Kidney glomerular epithelial cell (primary cell): ENCODE measurements around the gene FHIT.
A peak's percentile ranks its signal among the peaks of the same experiment; 100 is the strongest.

Experiments
- DNase-seq: peaks from one replicate; lab custom pipeline; 2025; lab: John Stamatoyannopoulos, UW

The FHIT gene

GRCh38 chr3:59796456-59796855 is 1454.8 kb downstream of the FHIT start:
- no peak for DNase-seq

GRCh38 chr3:59795756-59796155 is 1455.5 kb downstream of the FHIT start:
- no peak for DNase-seq

- no peak for DNase-seq
These were observed 1457.3 kb downstream of the FHIT start for GRCh38 chr3:59793976-59794375.

- no peak for DNase-seq
These were observed 1459.4 kb downstream of the FHIT start for GRCh38 chr3:59791774-59792308.

- no peak for DNase-seq
These were observed 1461.0 kb downstream of the FHIT start for GRCh38 chr3:59790241-59790640.

- DNase-seq, result no peak
These were observed 1462.5 kb downstream of the FHIT start for GRCh38 chr3:59788801-59789200.

- no peak for DNase-seq
These were observed 1463.1 kb downstream of the FHIT start for GRCh38 chr3:59788133-59788532.

GRCh38 chr3:59786374-59786773 is 1464.9 kb downstream of the FHIT start:
- no peak for DNase-seq

- no peak for DNase-seq
These were observed 1467.1 kb downstream of the FHIT start for GRCh38 chr3:59784164-59784563.

GRCh38 chr3:59783468-59783988 is 1467.7 kb downstream of the FHIT start:
- DNase-seq, result no peak

GRCh38 chr3:59782664-59783063 is 1468.6 kb downstream of the FHIT start:
- no peak for DNase-seq

GRCh38 chr3:59780209-59780608 is 1471.0 kb downstream of the FHIT start:
- DNase-seq, result no peak

GRCh38 chr3:59779260-59779659 is 1472.0 kb downstream of the FHIT start:
- DNase-seq, result no peak

- DNase-seq, result no peak
These were observed 1473.6 kb downstream of the FHIT start for GRCh38 chr3:59777667-59778077.

- DNase-seq, result no peak
These were observed 1474.2 kb downstream of the FHIT start for GRCh38 chr3:59777066-59777465.

- no peak for DNase-seq
These were observed 1475.4 kb downstream of the FHIT start for GRCh38 chr3:59775761-59776325.

GRCh38 chr3:59775106-59775505 is 1476.1 kb downstream of the FHIT start:
- no peak for DNase-seq

GRCh38 chr3:59774634-59775033 is 1476.6 kb downstream of the FHIT start:
- peak; percentile 76 for DNase-seq

- DNase-seq, result no peak
These were observed 1477.3 kb downstream of the FHIT start for GRCh38 chr3:59774000-59774399.

GRCh38 chr3:59772416-59773408 is 1478.5 kb downstream of the FHIT start:
- DNase-seq, result no peak

- peak; percentile 98 for DNase-seq
These were observed 1479.5 kb downstream of the FHIT start for GRCh38 chr3:59771768-59772181.

- DNase-seq, result no peak
These were observed 1482.0 kb downstream of the FHIT start for GRCh38 chr3:59769127-59769750.
